ENCODE results near the gene PTPRO. TPM values are rescaled to one million over a fixed set of nuclear protein-coding genes. Genes with fewer than 3 reads are reported as not detected.
A peak's percentile ranks its signal among the peaks of the same experiment; 100 is the strongest.

Gene PTPRO
- total and polyA plus RNA-seq, 4 donors, result 2.6 to 11.7 (median 3.4) TPM

DNA sequence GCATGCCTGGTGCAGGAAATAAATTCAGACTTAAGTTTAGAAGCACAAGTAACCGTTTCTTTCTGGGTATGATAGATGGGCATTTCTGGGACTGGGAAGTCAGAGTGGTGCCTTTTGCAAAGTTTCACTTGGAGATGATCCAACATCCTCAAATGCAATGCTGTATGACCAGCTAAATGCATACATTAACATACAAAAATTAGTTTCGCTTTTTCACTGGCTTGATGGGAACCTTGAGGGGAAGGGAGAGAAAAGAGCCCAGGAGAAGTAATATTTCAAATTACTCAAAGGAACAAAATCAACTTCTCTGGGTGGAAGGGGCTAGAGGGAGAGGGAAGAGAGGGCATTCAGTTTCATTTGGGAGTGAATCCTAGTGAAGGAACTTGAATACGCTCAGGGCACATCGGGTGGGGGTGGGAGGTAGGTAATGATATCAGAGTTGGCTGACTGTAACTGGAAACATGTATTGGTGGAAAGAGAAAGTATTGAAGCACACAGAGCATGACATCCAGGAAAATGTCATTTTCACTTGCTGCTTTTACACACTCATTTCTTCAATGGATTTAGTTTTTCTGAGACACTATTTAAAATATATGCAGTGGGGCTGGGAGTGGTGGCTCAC is 175.5 kb downstream of the PTPRO start:
- no peaks in the 10 kb centered on the region for H3K4me1 ChIP-seq (ENCODE audit: control insufficient read depth in 5 of 5, insufficient read depth in 5 of 5, low read length in 5 of 5)
- ATAC-seq (ENCODE audit: insufficient read depth, low FRiP score), result no peak
- WGBS, 2 donors, result 52 to 54% methylated on average over 4 of the region's 4 CpGs
- TF ChIP-seq, protein P1, sequence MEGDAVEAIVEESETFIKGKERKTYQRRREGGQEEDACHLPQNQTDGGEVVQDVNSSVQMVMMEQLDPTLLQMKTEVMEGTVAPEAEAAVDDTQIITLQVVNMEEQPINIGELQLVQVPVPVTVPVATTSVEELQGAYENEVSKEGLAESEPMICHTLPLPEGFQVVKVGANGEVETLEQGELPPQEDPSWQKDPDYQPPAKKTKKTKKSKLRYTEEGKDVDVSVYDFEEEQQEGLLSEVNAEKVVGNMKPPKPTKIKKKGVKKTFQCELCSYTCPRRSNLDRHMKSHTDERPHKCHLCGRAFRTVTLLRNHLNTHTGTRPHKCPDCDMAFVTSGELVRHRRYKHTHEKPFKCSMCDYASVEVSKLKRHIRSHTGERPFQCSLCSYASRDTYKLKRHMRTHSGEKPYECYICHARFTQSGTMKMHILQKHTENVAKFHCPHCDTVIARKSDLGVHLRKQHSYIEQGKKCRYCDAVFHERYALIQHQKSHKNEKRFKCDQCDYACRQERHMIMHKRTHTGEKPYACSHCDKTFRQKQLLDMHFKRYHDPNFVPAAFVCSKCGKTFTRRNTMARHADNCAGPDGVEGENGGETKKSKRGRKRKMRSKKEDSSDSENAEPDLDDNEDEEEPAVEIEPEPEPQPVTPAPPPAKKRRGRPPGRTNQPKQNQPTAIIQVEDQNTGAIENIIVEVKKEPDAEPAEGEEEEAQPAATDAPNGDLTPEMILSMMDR (IDR thresholded peaks at IDR 0.05; ENCODE audit: control extremely low read depth, extremely low read depth), result no peak
- H3K9ac ChIP-seq (ENCODE audit: insufficient read depth in 1 of 2, low read length in 2 of 2), result no peak overlapping the region
- peak in 1 of 3 donors; percentile 21 for DNase-seq
- H3K27ac ChIP-seq (ENCODE audit: low read depth in 1 of 2, low read length in 1 of 2), result no peak overlapping the region
- no peak overlapping the region for H3K4me3 ChIP-seq
- H3K27me3 ChIP-seq (ENCODE audit: control insufficient read depth in 3 of 3, insufficient read depth in 3 of 3, low read length in 2 of 3), result no peaks in the 10 kb centered on the region
- no peaks in the 10 kb centered on the region for H3K36me3 ChIP-seq (ENCODE audit: control insufficient read depth in 4 of 4, insufficient read depth in 4 of 4, low read length in 4 of 4)
- H3K9me3 ChIP-seq (ENCODE audit: control insufficient read depth in 4 of 4, insufficient read depth in 3 of 4, low read length in 3 of 4), result no peaks in the 10 kb centered on the region

DNA sequence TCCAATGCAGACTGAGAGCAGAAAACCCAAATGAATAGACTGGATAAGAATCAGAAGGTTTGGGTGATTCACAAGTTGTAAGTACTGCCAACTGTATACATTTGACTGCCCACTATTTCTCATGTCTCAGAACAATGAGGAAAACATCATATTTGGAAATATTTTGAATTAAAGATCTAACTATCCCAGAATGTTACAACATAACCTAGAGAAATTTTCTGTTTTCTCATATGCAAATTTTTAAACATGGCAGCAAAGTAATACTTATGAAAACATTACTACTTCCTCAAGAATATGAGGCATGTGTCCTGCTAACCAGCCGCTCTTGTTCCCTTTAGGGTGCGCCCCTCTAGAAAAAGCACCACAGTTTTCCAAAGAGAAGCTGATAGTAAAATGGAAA is 179.9 kb downstream of the PTPRO start:
- ATAC-seq (ENCODE audit: insufficient read depth, low FRiP score), result no peak
- no peaks in the 10 kb centered on the region for H3K9me3 ChIP-seq (ENCODE audit: control insufficient read depth in 4 of 4, insufficient read depth in 3 of 4, low read length in 3 of 4)
- WGBS, 2 donors, result 44 to 45% methylated on average over 2 of the region's 2 CpGs

DNA sequence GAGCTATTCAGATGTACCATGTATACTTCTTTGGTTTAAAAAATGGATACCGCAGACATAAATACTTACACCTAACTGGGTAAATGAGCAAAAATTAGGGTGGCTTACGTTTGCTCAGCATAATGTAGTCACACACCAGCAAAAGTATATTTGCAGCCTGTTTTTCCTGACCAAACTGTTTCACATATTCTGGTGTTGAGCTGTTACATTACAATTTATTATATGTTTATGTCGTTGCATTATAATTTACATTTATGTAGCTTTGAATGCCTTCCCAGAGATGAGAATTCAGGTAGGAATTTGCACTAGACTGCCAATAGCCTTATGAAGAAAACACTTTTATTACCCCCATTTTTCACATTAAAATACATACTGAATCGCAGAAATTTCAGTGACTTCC is 183.3 kb downstream of the PTPRO start:
- Histone ChIP-seq H3K36me3 (ENCODE audit: control insufficient read depth in 4 of 4, insufficient read depth in 4 of 4, low read length in 4 of 4) (no peaks in the 10 kb centered on the region), H3K4me1 (ENCODE audit: control insufficient read depth in 5 of 5, insufficient read depth in 5 of 5, low read length in 5 of 5) (no peaks in the 10 kb centered on the region), H3K4me3 (no peak overlapping the region), H3K9ac (ENCODE audit: insufficient read depth in 1 of 2, low read length in 2 of 2) (no peak overlapping the region), H3K27ac (ENCODE audit: low read depth in 1 of 2, low read length in 1 of 2) (no peak overlapping the region), H3K9me3 (ENCODE audit: control insufficient read depth in 4 of 4, insufficient read depth in 3 of 4, low read length in 3 of 4) (no peaks in the 10 kb centered on the region), H3K27me3 (ENCODE audit: control insufficient read depth in 3 of 3, insufficient read depth in 3 of 3, low read length in 2 of 3) (no peaks in the 10 kb centered on the region)
- 87 to 90% methylated on average over 4 of the region's 4 CpGs for WGBS, 2 donors
- DNase-seq, result no peak
- no peak for ATAC-seq (ENCODE audit: insufficient read depth, low FRiP score)
- TF ChIP-seq, protein P1 (IDR thresholded peaks at IDR 0.05; ENCODE audit: control extremely low read depth, extremely low read depth), result no peak

More for the DNA sequence above, 179.9 kb downstream of the PTPRO start:
- Histone ChIP-seq H3K27ac (ENCODE audit: low read depth in 1 of 2, low read length in 1 of 2) (no peak overlapping the region), H3K27me3 (ENCODE audit: control insufficient read depth in 3 of 3, insufficient read depth in 3 of 3, low read length in 2 of 3) (no peaks in the 10 kb centered on the region), H3K4me1 (ENCODE audit: control insufficient read depth in 5 of 5, insufficient read depth in 5 of 5, low read length in 5 of 5) (no peaks in the 10 kb centered on the region), H3K36me3 (ENCODE audit: control insufficient read depth in 4 of 4, insufficient read depth in 4 of 4, low read length in 4 of 4) (no peaks in the 10 kb centered on the region), H3K9ac (ENCODE audit: insufficient read depth in 1 of 2, low read length in 2 of 2) (no peak overlapping the region), H3K4me3 (no peak overlapping the region)
- no peak for DNase-seq
- TF ChIP-seq, protein P1 (IDR thresholded peaks at IDR 0.05; ENCODE audit: control extremely low read depth, extremely low read depth), result no peak

DNA sequence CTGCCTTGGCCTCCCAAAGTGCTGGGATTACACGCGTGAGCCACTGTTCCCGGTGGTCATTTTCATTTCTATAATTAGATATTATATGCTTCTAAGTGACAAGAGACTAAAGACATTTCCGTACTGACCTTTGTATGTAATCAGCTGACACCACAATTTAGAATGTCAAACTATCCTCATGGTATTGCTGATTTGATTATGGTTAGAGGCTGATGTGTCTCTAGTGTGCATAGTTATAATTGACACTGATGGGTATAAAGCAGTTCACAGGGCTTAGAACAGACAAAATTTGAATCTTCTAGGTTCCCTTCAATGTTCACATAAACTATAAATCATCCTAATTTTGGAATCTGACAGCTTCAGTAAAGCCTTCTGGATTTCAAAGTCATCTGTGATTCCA is 192.7 kb downstream of the PTPRO start:
- no peak for DNase-seq
- Histone ChIP-seq H3K27ac (ENCODE audit: low read depth in 1 of 2, low read length in 1 of 2) (no peak overlapping the region), H3K4me3 (no peak overlapping the region), H3K9me3 (ENCODE audit: control insufficient read depth in 4 of 4, insufficient read depth in 3 of 4, low read length in 3 of 4) (no peaks in the 10 kb centered on the region), H3K36me3 (ENCODE audit: control insufficient read depth in 4 of 4, insufficient read depth in 4 of 4, low read length in 4 of 4) (no peaks in the 10 kb centered on the region), H3K9ac (ENCODE audit: insufficient read depth in 1 of 2, low read length in 2 of 2) (no peak overlapping the region), H3K27me3 (ENCODE audit: control insufficient read depth in 3 of 3, insufficient read depth in 3 of 3, low read length in 2 of 3) (no peaks in the 10 kb centered on the region), H3K4me1 (ENCODE audit: control insufficient read depth in 5 of 5, insufficient read depth in 5 of 5, low read length in 5 of 5) (no peaks in the 10 kb centered on the region)
- no peak for ATAC-seq (ENCODE audit: insufficient read depth, low FRiP score)
- 36 to 76% methylated on average over 4 of the region's 4 CpGs for WGBS, 2 donors
- TF ChIP-seq, protein P1 (IDR thresholded peaks at IDR 0.05; ENCODE audit: control extremely low read depth, extremely low read depth), result no peak
